RWPE2 (cell line): Measurements from ENCODE around the gene CALHM3.

Experiments
- ATAC-seq: fragments of 200-7000 bp; cut with Tn5 transposase; 3 replicates; pipeline ENCODE4 v1.9.1; 2021; ENCODE audit warnings: low read depth
- DNase-seq: peaks from one replicate; pipeline ENCODE4 v3.0.0-alpha.2; 2020; ENCODE audit warnings: low spot score
- H3K27ac ChIP-seq: fragments of 450-650 bp; 2 replicates; pipeline ENCODE4 v1.5.1; 2017; ENCODE audit warnings: mild to moderate bottlenecking; ENCODE audit not compliant: poor library complexity, severe bottlenecking
- H3K27me3 ChIP-seq: fragments of 250-450 bp; sonication (Bioruptor Pico); 2 replicates; pipeline ENCODE4 v1.5.1; 2021; ENCODE audit warnings: mild to moderate bottlenecking, moderate library complexity; ENCODE audit not compliant: insufficient read depth, poor library complexity, severe bottlenecking
- H3K36me3 ChIP-seq: fragments of 250-450 bp; sonication (Bioruptor Pico); 2 replicates; pipeline ENCODE4 v1.5.1; 2020; ENCODE audit warnings: low read depth, mild to moderate bottlenecking, moderate library complexity
- H3K4me1 ChIP-seq: fragments of 250-450 bp; sonication (Bioruptor Pico); 2 replicates; pipeline ENCODE4 v1.5.1; 2021; ENCODE audit warnings: mild to moderate bottlenecking, moderate library complexity; ENCODE audit not compliant: insufficient read depth, poor library complexity, severe bottlenecking
- H3K4me3 ChIP-seq: fragments of 250-450 bp; sonication (Bioruptor Pico); 2 replicates; pipeline ENCODE4 v1.5.1; 2021; ENCODE audit warnings: mild to moderate bottlenecking, moderate library complexity; ENCODE audit not compliant: severe bottlenecking
- H3K9me3 ChIP-seq: fragments of 250-450 bp; sonication (Bioruptor Pico); 2 replicates; pipeline ENCODE4 v1.5.1; 2021; ENCODE audit warnings: mild to moderate bottlenecking, moderate library complexity; ENCODE audit not compliant: severe bottlenecking
- CTCF ChIP-seq: fragments of 450-650 bp; IDR thresholded peaks from one replicate; pipeline ENCODE4 v1.5.1; 2017; ENCODE audit warnings: mild to moderate bottlenecking, moderate library complexity; ENCODE audit not compliant: poor library complexity, severe bottlenecking

CALHM3 gene

GRCh38 chr10:103512591-103513379 lies 33.7 kb upstream of the CALHM3 start:
- no peaks in the 10 kb centered on the region for H3K36me3 ChIP-seq
- no peak for DNase-seq

DNA sequence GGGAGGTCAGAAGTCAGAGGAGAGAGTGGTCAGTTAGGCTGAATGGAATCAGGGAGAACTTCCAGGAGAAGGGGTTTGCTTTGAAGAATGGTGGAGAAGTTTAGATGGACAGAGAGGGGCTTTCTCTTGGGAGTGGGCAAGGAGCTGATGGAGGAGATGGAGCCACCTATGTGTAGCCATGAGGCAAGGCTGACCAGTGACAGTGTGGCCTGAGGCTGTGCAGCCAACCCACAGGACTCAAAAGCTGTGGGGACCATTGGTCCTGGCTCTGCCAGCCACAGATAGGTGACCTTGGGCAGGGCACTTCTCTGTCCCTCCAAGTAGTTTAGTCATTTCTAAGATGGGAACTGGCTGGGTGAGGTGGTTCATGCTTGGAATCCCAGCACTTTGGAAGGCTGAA lies 33.1 kb upstream of the CALHM3 start:
- DNase-seq: no peak
- Histone ChIP-seq H3K4me3 (no peak overlapping the region), H3K9me3 (no peaks in the 10 kb centered on the region), H3K27me3 (no peaks in the 10 kb centered on the region), H3K4me1 (peaks cover 6% of the 10 kb centered on the region), H3K36me3 (no peaks in the 10 kb centered on the region), H3K27ac (no peak overlapping the region)
- no peak for ATAC-seq
- no peak for TF ChIP-seq CTCF

More at GRCh38 chr10:103512591-103513379, 33.7 kb upstream of the CALHM3 start:
- no peak for ATAC-seq
- H3K4me3 ChIP-seq: no peak overlapping the region
- H3K27me3 ChIP-seq: no peaks in the 10 kb centered on the region
- no peak overlapping the region for H3K27ac ChIP-seq
- no peaks in the 10 kb centered on the region for H3K9me3 ChIP-seq
- TF ChIP-seq CTCF: no peak
- peaks cover 6% of the 10 kb centered on the region for H3K4me1 ChIP-seq

- Histone ChIP-seq H3K36me3 (no peaks in the 10 kb centered on the region), H3K27me3 (no peaks in the 10 kb centered on the region), H3K4me3 (no peak overlapping the region), H3K27ac (no peak overlapping the region), H3K9me3 (no peaks in the 10 kb centered on the region), H3K4me1 (peaks cover 6% of the 10 kb centered on the region)
- ATAC-seq (no peak), DNase-seq (no peak)
- no peak for TF ChIP-seq CTCF
These were observed 32.0 kb upstream of the CALHM3 start for GRCh38 chr10:103510791-103511752.

DNA sequence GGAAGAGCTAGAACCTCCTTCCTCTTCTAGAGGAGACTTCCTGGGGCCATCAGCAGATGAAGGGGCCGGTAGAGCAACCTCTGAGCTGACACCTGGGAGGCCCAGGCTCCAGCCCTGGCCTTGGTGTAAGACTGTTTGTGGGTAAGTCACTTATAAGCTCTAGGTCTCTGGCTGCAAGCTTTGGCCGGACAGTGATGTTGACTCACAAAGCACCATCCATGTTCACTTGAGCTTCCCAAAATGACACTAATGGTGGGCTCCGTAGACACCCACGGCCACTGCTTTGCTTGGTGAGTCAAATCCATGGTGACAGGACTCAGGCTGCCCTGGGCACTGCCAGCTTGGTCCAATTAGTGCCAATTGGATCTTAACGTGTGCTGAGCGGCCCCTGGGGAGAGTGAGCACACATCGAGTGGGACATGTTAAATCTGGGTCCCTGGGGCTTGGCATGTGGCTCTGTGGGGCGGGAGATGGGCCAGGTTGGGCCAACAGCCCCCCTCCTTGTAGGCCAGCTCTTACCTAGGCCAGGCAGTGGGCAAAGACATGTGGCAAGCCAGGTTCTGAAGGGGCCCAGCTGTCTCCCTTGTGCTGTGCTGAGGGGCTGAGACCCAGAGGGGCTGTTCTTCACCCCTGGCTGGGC lies 31.1 kb upstream of the CALHM3 start:
- Histone ChIP-seq H3K9me3 (no peaks in the 10 kb centered on the region), H3K4me3 (no peak overlapping the region), H3K27me3 (no peaks in the 10 kb centered on the region), H3K27ac (no peak overlapping the region), H3K36me3 (no peaks in the 10 kb centered on the region), H3K4me1 (peaks cover under 1% of the 10 kb centered on the region)
- ATAC-seq (no peak), DNase-seq (no peak)
- TF ChIP-seq CTCF: no peak
